Activated naive CD4-positive, alpha-beta T cell treated with anti-CD3 and anti-CD28 coated beads, Interleukin-2, amount 10 ng/mL, durations not matched to agents 7 days and 5 days (primary cell): ENCODE results near the gene RAB3B.
"Not testable (repeated sequence)": the region's sequence is repeated elsewhere in the genome, so short reads cannot be mapped to it uniquely, and the experiment has no call there.

Experiments
- CTCF ChIA-PET: fragments of 350-600 bp; sonication (Branson Sonifier 250); formaldehyde crosslinking; loops from one replicate; lab custom pipeline; 2021; ENCODE audit warnings: antibody characterized with exemption; lab: Charles Lee
- DNase-seq: peaks from one replicate; pipeline ENCODE4 v3.0.0-alpha.2; 2020
- H3K27ac Mint-ChIP-seq: one replicate; pipeline ENCODE4 v1.8.0; 2021; ENCODE audit warnings: mild to moderate bottlenecking, moderate library complexity, mixed read lengths
- H3K27me3 Mint-ChIP-seq: one replicate; pipeline ENCODE4 v1.8.0; 2021; ENCODE audit warnings: mild to moderate bottlenecking, mixed read lengths
- H3K36me3 Mint-ChIP-seq: one replicate; pipeline ENCODE4 v1.8.0; 2021; ENCODE audit warnings: mixed read lengths
- H3K4me1 Mint-ChIP-seq: one replicate; pipeline ENCODE4 v1.8.0; 2021; ENCODE audit warnings: mixed read lengths
- H3K4me3 Mint-ChIP-seq: one replicate; pipeline ENCODE4 v1.8.0; 2021; ENCODE audit warnings: mild to moderate bottlenecking, moderate library complexity, mixed read lengths
- H3K9me3 Mint-ChIP-seq: one replicate; pipeline ENCODE4 v1.8.0; 2021; ENCODE audit warnings: mixed read lengths

Gene RAB3B, protein sequence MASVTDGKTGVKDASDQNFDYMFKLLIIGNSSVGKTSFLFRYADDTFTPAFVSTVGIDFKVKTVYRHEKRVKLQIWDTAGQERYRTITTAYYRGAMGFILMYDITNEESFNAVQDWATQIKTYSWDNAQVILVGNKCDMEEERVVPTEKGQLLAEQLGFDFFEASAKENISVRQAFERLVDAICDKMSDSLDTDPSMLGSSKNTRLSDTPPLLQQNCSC

DNA sequence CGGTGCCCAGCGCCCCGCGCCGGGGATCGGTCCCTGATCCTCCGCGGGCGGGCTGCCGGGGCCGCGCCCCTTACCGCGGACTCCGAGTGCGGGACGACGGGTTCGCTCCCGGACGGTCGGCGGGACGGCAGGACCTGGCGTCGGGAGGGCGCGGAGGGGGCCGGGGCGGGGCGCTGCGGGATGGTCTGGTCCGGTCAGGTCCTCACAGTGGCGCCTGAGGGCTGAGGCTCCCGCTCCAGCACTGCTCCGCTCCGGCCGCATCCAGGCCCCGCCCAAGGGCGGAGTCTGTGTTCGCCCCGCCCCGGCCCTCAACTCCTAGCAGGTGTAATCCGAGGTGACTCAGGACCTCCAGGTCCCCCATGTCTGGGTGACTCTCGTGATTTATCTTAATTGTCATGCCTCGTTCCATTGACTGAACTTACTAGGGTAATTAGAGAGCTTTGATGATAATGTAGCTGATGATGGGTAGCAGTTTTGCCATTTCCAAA is at the start of gene RAB3B:
TSS of gene RAB3B (minus strand) at position 223 of the 488 bp plus-strand sequence. CDS start 13,583 bp downstream, outside the sequence.
- Mint-ChIP-seq H3K4me3 (peak within 1 kb of the TSS; percentile 68), H3K4me1 (peaks cover 9% of the 10 kb centered on the region), H3K9me3 (no peaks in the 10 kb centered on the region), H3K27ac (no peak within 1 kb of the TSS), H3K36me3 (no peaks in the 10 kb centered on the region), H3K27me3 (peaks cover 60% of the 10 kb centered on the region)
- CTCF ChIA-PET: no interaction called here
- peak; percentile 80 for DNase-seq

DNA sequence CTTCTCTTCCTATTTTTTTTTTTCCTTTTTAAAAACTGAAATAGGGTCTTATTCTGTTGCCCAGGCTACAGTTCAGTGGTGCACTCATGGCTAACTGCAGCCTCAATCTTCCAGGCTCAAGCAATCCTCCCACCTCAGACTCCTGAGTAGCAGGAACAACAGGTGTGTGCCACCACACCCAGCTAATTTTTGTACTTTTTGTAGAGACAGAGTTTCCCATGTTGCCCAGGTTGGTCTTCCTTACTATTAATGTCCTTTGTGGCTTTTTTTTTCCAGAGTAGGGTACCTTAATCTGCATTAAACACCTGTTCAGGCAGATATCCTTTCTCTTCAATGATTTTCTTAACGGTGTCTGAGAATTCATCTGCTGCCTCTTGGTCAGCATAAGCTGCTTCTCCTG is 47.4 kb upstream of the RAB3B start:
- Mint-ChIP-seq H3K27ac (no peak overlapping the region), H3K27me3 (no peaks in the 10 kb centered on the region), H3K36me3 (peaks cover 29% of the 10 kb centered on the region), H3K9me3 (no peaks in the 10 kb centered on the region), H3K4me1 (peaks cover 7% of the 10 kb centered on the region), H3K4me3 (no peak overlapping the region)
- no peak for DNase-seq
- CTCF ChIA-PET: no interaction called here

DNA sequence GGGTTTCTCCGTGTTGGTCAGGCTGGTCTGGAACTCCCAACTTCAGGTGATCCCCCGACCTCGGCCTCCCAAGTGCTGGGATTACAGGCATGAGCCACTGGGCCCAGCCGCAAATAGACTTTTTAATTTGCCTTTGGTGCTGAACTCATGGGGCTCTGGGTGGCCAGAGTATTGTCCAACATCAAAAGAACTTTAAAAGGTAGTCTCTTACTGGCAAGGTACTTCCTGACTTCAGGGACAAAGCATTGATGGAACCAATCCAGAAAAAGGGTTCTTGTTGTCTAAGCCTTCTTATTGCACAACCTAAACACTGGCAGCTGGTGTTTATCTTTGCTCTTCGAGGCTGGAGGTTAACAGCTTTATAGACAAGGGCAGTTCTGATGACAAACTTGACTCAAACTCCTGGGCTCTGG is 46.9 kb upstream of the RAB3B start:
- no peak for DNase-seq
- Mint-ChIP-seq H3K27me3 (no peaks in the 10 kb centered on the region), H3K36me3 (peaks cover 31% of the 10 kb centered on the region), H3K27ac (no peak overlapping the region), H3K9me3 (no peaks in the 10 kb centered on the region), H3K4me1 (peaks cover 11% of the 10 kb centered on the region), H3K4me3 (no peak overlapping the region)
- CTCF ChIA-PET: no interaction called here

DNA sequence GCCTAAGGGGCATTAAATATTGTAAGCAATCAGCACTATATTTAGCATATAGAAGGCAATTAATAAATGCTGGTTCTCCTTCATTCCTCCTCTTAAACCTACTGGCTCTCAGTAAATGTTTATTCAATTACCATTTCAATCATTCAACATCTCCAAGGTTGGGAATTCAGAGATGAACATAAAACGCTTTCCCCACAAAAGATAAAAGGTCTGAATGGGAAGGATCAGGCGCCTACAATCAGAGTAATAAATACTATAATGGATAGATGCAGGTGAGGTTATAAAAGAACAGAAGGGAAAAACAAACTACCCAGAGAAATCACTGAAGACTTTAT is 43.5 kb upstream of the RAB3B start:
- Mint-ChIP-seq H3K4me1 (peaks cover 34% of the 10 kb centered on the region), H3K27ac (peak overlapping the region; percentile 95), H3K9me3 (no peaks in the 10 kb centered on the region), H3K36me3 (peaks cover 39% of the 10 kb centered on the region), H3K27me3 (no peaks in the 10 kb centered on the region), H3K4me3 (peak overlapping the region; percentile 90)
- no peak for DNase-seq
- CTCF ChIA-PET: no interaction called here

DNA sequence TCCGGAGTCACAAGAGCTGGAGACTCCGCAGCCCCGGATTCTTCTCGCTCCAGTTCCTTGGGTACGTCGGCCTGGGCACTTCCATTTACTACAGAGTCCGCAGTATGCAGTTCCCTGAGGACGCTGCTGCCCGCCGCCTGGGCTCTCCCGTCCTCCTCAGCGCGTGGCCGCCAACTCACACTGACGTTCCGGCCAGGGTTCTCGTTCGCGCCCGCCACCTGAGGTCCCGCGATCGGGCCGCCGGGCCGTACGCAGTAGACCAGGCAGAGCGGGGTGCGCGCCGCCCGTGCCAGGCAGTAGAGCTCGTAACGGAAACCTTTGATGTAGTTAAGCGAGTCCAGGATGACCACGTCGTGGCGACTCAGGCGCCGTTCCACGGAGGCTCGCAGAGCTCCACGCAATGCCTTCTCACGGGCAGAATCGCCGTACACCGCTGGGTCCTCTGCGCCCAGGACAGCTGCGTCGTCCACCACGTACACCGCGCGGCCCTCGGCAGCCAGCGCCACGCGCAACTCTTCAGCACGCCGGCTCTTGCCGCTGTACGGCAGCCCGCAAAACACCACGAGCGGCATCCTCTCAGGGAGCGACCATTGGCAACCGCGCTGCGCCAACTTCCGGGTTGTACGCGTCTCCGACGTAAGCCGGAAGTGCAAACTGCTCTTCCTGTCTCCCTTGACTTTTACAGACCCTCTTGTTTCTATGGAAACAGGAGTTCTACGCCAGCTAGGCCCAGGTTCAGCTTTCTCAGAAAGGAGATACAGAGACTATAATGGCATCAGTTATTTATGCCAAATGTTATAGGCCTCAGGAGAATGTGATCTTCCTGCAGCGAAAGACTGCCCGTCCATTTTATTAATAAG is 42.9 kb upstream of the RAB3B start, which contains the start of gene KTI12:
TSS of gene KTI12 (minus strand) at position 621 of the 860 bp plus-strand sequence. CDS start at position 572, 49 bp downstream.
- CTCF ChIA-PET: no interaction called here
- H3K9me3 Mint-ChIP-seq: no peaks in the 10 kb centered on the region

DNA sequence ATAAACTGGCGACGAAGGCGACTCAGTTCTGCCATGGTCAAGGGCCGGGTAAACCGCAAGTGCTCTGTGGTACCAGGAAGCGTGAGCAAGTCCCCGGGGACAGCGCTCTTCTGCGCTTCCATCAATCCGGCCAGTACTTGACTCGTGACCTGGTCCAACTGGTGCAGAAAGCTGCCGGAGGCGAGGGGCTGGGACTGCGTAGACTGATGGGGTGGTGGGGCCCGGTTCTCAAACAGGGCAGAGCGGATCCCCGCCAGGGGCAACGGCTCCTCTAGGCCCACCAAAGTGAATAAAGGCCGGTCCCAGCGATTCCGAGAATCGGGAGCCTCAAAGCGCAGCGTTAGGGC is 42.3 kb upstream of the RAB3B start:
- H3K4me1 Mint-ChIP-seq: peaks cover 34% of the 10 kb centered on the region
- CTCF ChIA-PET: no interaction called here
- H3K36me3 Mint-ChIP-seq: peaks cover 38% of the 10 kb centered on the region
- no peaks in the 10 kb centered on the region for H3K27me3 Mint-ChIP-seq
- DNase-seq: peak; percentile 39
- peak overlapping the region; percentile 90 for H3K4me3 Mint-ChIP-seq
- no peaks in the 10 kb centered on the region for H3K9me3 Mint-ChIP-seq
- peak overlapping the region; percentile 95 for H3K27ac Mint-ChIP-seq

More for the DNA sequence above, 42.9 kb upstream of the RAB3B start, which contains the start of gene KTI12:
- no peaks in the 10 kb centered on the region for H3K27me3 Mint-ChIP-seq
- H3K4me1 Mint-ChIP-seq: peaks cover 34% of the 10 kb centered on the region
- H3K27ac Mint-ChIP-seq: peak within 1 kb of the TSS; percentile 95
- peaks cover 37% of the 10 kb centered on the region for H3K36me3 Mint-ChIP-seq
- peak within 1 kb of the TSS; percentile 90 for H3K4me3 Mint-ChIP-seq
- DNase-seq: peak; percentile 94

DNA sequence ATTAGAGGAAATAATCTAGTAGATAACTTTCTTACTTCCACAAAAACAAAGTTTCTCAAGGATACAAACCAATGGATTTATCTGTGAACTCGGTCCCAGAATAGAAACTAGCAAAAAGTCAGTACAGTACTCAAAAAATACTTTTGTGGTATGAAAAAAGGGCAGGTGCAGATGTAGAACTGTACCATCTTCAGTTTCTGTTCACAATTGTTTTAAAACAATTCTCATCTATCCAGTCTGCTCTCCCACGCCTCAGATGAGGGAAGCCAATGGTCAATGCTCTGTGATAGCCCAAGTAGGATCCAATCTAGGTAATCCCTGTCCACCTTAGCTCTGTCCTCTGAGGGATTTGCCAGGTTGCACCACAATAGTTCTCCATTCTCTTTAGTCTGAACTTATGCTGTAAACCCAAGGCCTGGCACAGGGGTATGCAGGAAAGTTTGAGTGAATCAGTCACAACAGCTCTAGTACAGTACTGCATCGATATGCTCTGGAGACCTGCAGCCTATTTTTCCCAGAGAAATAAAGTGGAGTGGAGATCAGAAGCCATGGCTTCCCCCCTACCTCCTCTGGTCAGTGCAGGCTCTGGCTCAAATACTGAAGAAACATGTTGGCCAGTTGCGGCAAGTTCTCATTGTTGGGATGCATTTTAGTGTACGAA is 41.8 kb upstream of the RAB3B start:
- H3K4me1 Mint-ChIP-seq: peaks cover 34% of the 10 kb centered on the region
- no peaks in the 10 kb centered on the region for H3K27me3 Mint-ChIP-seq

DNA sequence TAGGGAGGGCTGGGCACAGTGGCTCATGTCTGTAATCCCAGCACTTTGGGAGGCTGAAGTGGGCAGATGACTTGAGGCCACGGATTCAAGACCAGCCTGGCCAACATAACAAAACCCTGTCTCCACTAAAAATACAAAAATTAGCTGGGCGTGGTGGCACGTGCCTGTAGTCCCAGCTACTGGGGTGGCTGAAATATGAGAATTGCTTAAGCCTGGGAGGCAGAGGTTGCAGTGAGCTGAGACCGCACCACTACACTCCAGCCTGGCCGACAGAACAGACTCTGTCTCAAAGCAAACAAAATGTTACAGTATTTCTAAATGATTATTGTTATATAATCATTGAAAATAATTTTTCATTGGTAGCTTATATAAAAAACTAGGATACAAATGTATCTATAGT is 38.3 kb upstream of the RAB3B start:
- Mint-ChIP-seq H3K36me3 (peaks cover 42% of the 10 kb centered on the region), H3K4me1 (peaks cover 30% of the 10 kb centered on the region)
- H3K9me3 Mint-ChIP-seq, H3K4me3 Mint-ChIP-seq, DNase-seq, CTCF ChIA-PET, H3K27me3 Mint-ChIP-seq, H3K27ac Mint-ChIP-seq: not testable (repeated sequence)

More for the DNA sequence above, 41.8 kb upstream of the RAB3B start:
- CTCF ChIA-PET: no interaction called here
- Mint-ChIP-seq H3K9me3 (no peaks in the 10 kb centered on the region), H3K27ac (peak overlapping the region; percentile 95), H3K36me3 (peaks cover 38% of the 10 kb centered on the region), H3K4me3 (peak overlapping the region; percentile 90)
- DNase-seq: no peak

DNA sequence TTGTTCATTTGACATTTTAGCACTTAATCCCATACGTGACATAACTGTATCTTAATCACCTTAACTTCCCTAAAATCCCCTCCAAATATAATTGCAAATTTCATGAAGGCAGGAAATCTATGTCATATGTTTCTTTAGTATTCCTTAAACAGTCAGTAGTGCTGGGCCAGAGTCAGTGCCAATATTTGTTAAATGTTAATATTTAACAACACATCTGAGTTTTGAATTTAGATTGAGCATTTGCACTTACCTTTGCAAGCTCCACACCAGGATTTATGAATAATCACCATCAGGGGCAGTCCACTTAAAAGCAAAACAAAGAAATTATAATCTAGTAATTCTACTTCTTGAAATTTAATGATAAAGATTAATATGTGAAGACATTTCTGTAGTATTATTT is 37.8 kb upstream of the RAB3B start:
- Mint-ChIP-seq H3K4me3 (no peak overlapping the region), H3K27me3 (no peaks in the 10 kb centered on the region), H3K36me3 (peaks cover 41% of the 10 kb centered on the region), H3K4me1 (peaks cover 27% of the 10 kb centered on the region), H3K9me3 (no peaks in the 10 kb centered on the region), H3K27ac (no peak overlapping the region)
- DNase-seq: no peak
- CTCF ChIA-PET: interaction anchor here (1.6 kb wide), 1 partner anchor 132 kb away, joined by 4 read pairs; no protein-coding TSS in a partner anchor

DNA sequence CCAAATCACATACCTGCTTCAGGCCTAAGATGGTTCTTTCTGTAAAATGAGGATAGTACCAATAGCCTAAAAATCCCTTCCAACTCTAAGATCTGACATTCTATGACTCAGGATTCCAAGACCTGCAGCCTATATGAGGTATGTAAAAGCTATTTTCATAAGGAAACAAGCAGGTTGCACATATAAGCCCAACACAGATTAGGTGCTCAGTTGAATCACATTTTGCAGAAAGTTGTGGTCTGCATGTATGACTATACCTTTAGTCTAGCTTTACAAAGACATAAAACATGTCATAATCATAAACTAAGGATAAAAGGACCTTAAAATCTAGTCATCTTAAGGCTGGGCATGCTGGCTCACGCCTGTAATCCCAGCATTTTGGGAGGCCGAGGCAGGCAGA is 35.8 kb upstream of the RAB3B start:
- Mint-ChIP-seq H3K4me3 (no peak overlapping the region), H3K36me3 (peaks cover 37% of the 10 kb centered on the region), H3K9me3 (no peaks in the 10 kb centered on the region), H3K27ac (no peak overlapping the region), H3K4me1 (peaks cover 12% of the 10 kb centered on the region), H3K27me3 (no peaks in the 10 kb centered on the region)
- DNase-seq: no peak
- CTCF ChIA-PET: no interaction called here

DNA sequence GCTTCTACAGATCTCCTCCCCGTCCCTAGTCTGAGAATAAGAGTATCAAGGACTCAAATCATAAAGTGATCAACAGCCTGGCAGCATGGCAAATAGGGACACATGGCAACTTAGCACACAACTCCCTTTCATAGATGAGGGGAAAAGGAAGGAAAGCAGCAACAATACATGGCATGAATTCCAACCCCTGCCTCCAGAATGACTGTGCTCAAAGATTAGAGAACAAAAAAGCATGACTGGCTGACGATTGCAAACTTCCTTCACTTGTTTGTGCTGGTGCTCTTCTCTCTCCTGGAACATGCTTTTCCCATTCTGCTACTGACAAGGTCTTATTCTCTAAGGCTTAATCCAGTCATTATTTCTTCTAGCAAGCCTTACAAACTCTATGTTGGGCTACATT is 31.6 kb upstream of the RAB3B start:
- Mint-ChIP-seq H3K27ac (no peak overlapping the region), H3K27me3 (no peaks in the 10 kb centered on the region), H3K36me3 (peaks cover 37% of the 10 kb centered on the region), H3K9me3 (no peaks in the 10 kb centered on the region), H3K4me1 (no peaks in the 10 kb centered on the region), H3K4me3 (no peak overlapping the region)
- DNase-seq: no peak
- CTCF ChIA-PET: interaction anchor here (1.1 kb wide), 1 partner anchor 124 kb away, joined by 3 read pairs; no protein-coding TSS in a partner anchor

DNA sequence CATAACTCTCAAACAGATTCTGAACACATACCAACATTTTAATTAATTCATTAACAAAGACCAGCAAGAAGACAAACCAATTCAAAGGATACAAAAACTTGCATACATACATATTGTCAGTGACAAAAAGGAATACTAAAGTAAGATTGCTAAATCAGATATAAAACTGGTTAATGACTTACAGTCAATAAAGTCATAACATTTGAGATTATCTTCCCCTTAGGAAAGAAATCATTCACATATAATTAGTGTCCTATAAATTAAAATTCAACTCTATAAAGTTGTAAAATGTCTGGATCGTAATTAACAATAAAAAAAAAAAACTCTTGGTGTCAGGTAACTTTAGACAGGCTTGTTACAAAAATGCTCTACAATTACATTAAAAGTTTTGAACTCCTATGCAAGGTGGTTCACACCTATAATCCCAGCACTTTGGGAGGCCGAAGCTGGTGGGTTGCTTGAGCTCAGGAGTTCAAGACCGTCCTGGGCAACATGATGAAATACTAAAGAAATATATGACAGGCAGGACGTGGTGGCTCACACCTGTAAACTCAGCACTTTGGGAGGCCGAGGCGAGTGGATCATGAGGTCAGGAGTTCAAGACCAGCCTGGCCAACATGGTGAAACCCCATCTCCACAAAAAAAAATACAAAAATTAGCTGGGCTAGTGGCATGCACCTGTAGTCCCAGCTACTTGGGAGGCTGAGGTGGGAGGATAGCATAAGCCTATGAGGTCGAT is 17.7 kb upstream of the RAB3B start:
- Mint-ChIP-seq H3K36me3 (no peaks in the 10 kb centered on the region), H3K27ac (no peak overlapping the region), H3K9me3 (no peaks in the 10 kb centered on the region), H3K27me3 (peaks cover 39% of the 10 kb centered on the region), H3K4me3 (no peak overlapping the region), H3K4me1 (no peaks in the 10 kb centered on the region)
- no peak for DNase-seq
- CTCF ChIA-PET: no interaction called here

DNA sequence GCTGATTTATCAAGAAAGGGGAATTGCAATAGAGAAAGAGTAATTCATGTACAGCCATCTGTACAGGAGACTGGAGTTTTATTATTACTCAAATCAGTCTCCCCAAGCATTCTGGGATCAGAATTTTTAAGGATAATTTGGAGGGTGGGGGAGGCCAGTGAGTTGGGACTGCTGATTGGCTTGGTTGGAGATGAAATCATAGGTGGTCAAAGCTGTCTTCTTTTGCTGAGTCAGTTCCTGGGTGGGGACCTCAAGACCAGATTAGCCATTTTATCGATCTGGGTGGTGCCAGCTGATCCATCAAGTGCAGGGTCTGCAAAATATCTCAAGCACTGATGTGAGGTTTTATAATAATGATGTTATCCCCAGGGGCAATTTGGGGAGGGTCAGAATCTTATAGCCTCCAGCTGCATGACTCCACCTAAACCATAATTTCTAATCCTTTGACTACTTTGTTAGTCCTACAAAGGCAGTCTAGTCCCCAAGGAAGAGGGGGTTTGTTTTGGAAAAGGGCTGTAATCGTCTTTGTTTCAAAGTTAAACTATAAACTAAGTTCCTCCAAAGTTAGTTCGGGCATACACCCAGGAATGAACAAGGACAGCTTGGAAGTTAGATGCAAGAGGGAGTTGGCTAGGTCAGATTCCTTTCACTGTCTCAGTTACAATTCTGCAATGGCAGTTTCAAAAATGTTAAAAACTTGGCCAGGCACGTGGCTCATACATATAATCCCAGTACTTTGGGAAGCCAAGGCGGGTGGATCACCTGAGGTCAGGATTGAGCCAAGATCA is 16.9 kb upstream of the RAB3B start:
- CTCF ChIA-PET: no interaction called here

More for the DNA sequence above, 16.9 kb upstream of the RAB3B start:
- DNase-seq: no peak
- H3K4me1 Mint-ChIP-seq: no peaks in the 10 kb centered on the region
- H3K4me3 Mint-ChIP-seq: no peak overlapping the region
- no peaks in the 10 kb centered on the region for H3K36me3 Mint-ChIP-seq
- peaks cover 34% of the 10 kb centered on the region for H3K27me3 Mint-ChIP-seq
- H3K27ac Mint-ChIP-seq: no peak overlapping the region
- no peaks in the 10 kb centered on the region for H3K9me3 Mint-ChIP-seq
